Measurements from ENCODE around the gene CRISP1.

The CRISP1 gene

GRCh38 chr6:49852975-49853374 is 13.4 kb downstream of the CRISP1 start:
- Histone ChIP-seq H3K9me3 (ENCODE audit: control insufficient read depth, insufficient read depth, low read length) (no peaks in the 10 kb centered on the region), H3K27me3 (ENCODE audit: control insufficient read depth, low read length) (no peaks in the 10 kb centered on the region), H3K4me1 (ENCODE audit: control insufficient read depth, low read length) (no peaks in the 10 kb centered on the region), H3K9me2 (replicated peaks; ENCODE audit: control insufficient read depth, low read length) (no peaks in the 10 kb centered on the region), H3F3A (ENCODE audit: control insufficient read depth, insufficient read depth) (no peaks in the 10 kb centered on the region), H4K20me1 (ENCODE audit: control insufficient read depth, insufficient read depth, low read depth, low read length) (no peaks in the 10 kb centered on the region), H3K4me2 (ENCODE audit: low read length) (no peak overlapping the region), H3K27ac (ENCODE audit: low read depth, low read length) (no peak overlapping the region), H3K79me2 (ENCODE audit: control insufficient read depth, low read length) (no peaks in the 10 kb centered on the region), H3K36me3 (ENCODE audit: control insufficient read depth, low read length) (no peaks in the 10 kb centered on the region), H3K4me3 (ENCODE audit: low read length) (no peak overlapping the region)
- TF ChIP-seq CTCF (IDR thresholded peaks at IDR 0.05; ENCODE audit: low read depth, low read length, poor library complexity, severe bottlenecking) (no peak), EZH2phosphoT487 (IDR thresholded peaks at IDR 0.05; ENCODE audit: borderline replicate concordance, low read length) (no peak)

GRCh38 chr6:49849213-49849907 is 17.0 kb downstream of the CRISP1 start:
- H3F3A ChIP-seq (ENCODE audit: control insufficient read depth, insufficient read depth), result no peaks in the 10 kb centered on the region
- H3K36me3 ChIP-seq (ENCODE audit: control insufficient read depth, low read length), result no peaks in the 10 kb centered on the region
- H3K27ac ChIP-seq (ENCODE audit: low read depth, low read length), result no peak overlapping the region
- no peaks in the 10 kb centered on the region for H3K4me1 ChIP-seq (ENCODE audit: control insufficient read depth, low read length)
- TF ChIP-seq EZH2phosphoT487 (IDR thresholded peaks at IDR 0.05; ENCODE audit: borderline replicate concordance, low read length) (no peak), CTCF (IDR thresholded peaks at IDR 0.05; ENCODE audit: low read depth, low read length, poor library complexity, severe bottlenecking) (peak; percentile 59)
- H3K79me2 ChIP-seq (ENCODE audit: control insufficient read depth, low read length), result no peaks in the 10 kb centered on the region
- H3K4me3 ChIP-seq (ENCODE audit: low read length), result no peak overlapping the region
- no peaks in the 10 kb centered on the region for H3K9me3 ChIP-seq (ENCODE audit: control insufficient read depth, insufficient read depth, low read length)
- H3K4me2 ChIP-seq (ENCODE audit: low read length), result no peak overlapping the region
- H3K9me2 ChIP-seq (replicated peaks; ENCODE audit: control insufficient read depth, low read length), result no peaks in the 10 kb centered on the region
- H3K27me3 ChIP-seq (ENCODE audit: control insufficient read depth, low read length), result 0 out of 2 replicates have a peak, but pooled peaks cover 2% of the 10 kb centered on the region
- no peaks in the 10 kb centered on the region for H4K20me1 ChIP-seq (ENCODE audit: control insufficient read depth, insufficient read depth, low read depth, low read length)

- H4K20me1 ChIP-seq (ENCODE audit: control insufficient read depth, insufficient read depth, low read depth, low read length), result no peaks in the 10 kb centered on the region
- H3K27ac ChIP-seq (ENCODE audit: low read depth, low read length), result no peak overlapping the region
- no peaks in the 10 kb centered on the region for H3F3A ChIP-seq (ENCODE audit: control insufficient read depth, insufficient read depth)
- no peak overlapping the region for H3K4me2 ChIP-seq (ENCODE audit: low read length)
- 0 out of 2 replicates have a peak, but pooled peaks cover 2% of the 10 kb centered on the region for H3K27me3 ChIP-seq (ENCODE audit: control insufficient read depth, low read length)
- no peaks in the 10 kb centered on the region for H3K9me2 ChIP-seq (replicated peaks; ENCODE audit: control insufficient read depth, low read length)
- no peaks in the 10 kb centered on the region for H3K79me2 ChIP-seq (ENCODE audit: control insufficient read depth, low read length)
- H3K4me3 ChIP-seq (ENCODE audit: low read length), result no peak overlapping the region
- no peaks in the 10 kb centered on the region for H3K36me3 ChIP-seq (ENCODE audit: control insufficient read depth, low read length)
- TF ChIP-seq EZH2phosphoT487 (IDR thresholded peaks at IDR 0.05; ENCODE audit: borderline replicate concordance, low read length) (no peak), CTCF (IDR thresholded peaks at IDR 0.05; ENCODE audit: low read depth, low read length, poor library complexity, severe bottlenecking) (no peak)
- no peaks in the 10 kb centered on the region for H3K9me3 ChIP-seq (ENCODE audit: control insufficient read depth, insufficient read depth, low read length)
- H3K4me1 ChIP-seq (ENCODE audit: control insufficient read depth, low read length), result no peaks in the 10 kb centered on the region
These were observed 18.7 kb downstream of the CRISP1 start for GRCh38 chr6:49847673-49848072.
